Mononuclear cell (primary cell): ENCODE results near the gene LPGAT1. TPM values are rescaled to one million over a fixed set of nuclear protein-coding genes. Genes with fewer than 3 reads are reported as not detected.
"Not testable (repeated sequence)": the region's sequence is repeated elsewhere in the genome, so short reads cannot be mapped to it uniquely, and the experiment has no call there.

ENCODE experiments used
- H3K27me3 ChIP-seq: 2 replicates; pipeline ENCODE4 v1.6.0; 2011; ENCODE audit warnings: low read length, control low read depth; ENCODE audit not compliant: insufficient read depth
- H3K4me1 ChIP-seq: 2 replicates; pipeline ENCODE4 v1.5.1; 2011; ENCODE audit warnings: mild to moderate bottlenecking, low read length, control low read depth; ENCODE audit not compliant: insufficient read depth
- H3K4me3 ChIP-seq: 2 replicates; pipeline ENCODE4 v1.5.1; 2011; ENCODE audit warnings: mild to moderate bottlenecking, low read length, moderate library complexity
- H3K9me3 ChIP-seq: 2 replicates; pipeline ENCODE4 v1.5.1; 2011; ENCODE audit warnings: low read depth, mild to moderate bottlenecking, control low read depth, low read length
- total RNA-seq: library from RNA; depleted of rRNA; stranded (reverse); fragments of >200 nt; gene quantifications from one replicate; pipeline ENCODE4 v1.2.3, GENCODE V29; 2012

Gene LPGAT1
- total RNA-seq, 1 donor: 35.4 TPM

DNA sequence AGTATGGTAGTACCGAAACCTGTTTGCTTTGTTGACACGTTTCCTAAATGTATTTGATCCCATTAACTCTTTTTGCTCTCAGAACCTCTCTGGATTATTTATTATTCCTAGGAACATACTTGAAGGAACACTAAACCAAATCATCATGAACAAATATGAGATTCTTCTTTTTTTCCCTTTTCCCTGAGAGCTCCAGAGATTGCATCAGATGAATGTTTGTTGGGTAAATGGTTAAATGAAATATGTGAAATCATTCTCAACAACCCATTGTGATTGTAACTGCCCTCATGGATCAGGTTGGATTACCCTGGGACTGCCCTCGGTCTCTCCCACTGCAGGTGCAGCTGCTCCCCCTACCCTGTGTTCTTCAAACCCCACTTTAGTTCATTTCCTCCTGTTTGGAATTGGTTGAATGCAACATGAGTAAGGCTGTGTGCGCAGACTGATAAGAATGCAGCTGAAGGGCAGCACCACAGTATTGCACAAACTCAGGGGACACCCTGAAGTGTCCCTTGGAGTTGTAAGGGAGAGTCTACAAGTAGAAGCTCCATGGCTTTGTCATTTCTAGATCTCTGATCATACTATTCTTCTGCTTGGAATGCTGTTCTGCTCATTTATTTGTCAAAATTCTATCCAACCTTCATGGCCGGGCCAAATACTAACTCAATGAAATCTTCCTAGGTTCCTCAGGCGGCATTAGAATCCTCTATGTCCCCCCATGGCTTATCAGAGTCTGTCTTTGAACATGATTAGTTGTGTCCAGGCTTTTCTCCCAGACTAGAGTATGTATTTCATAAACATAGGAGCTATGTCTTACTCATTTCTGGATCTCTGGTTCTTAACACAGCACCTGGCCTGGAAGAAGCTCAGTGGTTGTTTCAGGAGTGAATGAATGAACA is 108.0 kb downstream of the LPGAT1 start:
- H3K4me1 ChIP-seq: no peaks in the 10 kb centered on the region
- H3K27me3 ChIP-seq: no peaks in the 10 kb centered on the region
- H3K4me3 ChIP-seq: no peak overlapping the region
- no peaks in the 10 kb centered on the region for H3K9me3 ChIP-seq

GRCh38 chr1:211716555-211716954 is 114.0 kb downstream of the LPGAT1 start:
- not testable (repeated sequence) for H3K4me3 ChIP-seq, H3K9me3 ChIP-seq, H3K4me1 ChIP-seq, H3K27me3 ChIP-seq

DNA sequence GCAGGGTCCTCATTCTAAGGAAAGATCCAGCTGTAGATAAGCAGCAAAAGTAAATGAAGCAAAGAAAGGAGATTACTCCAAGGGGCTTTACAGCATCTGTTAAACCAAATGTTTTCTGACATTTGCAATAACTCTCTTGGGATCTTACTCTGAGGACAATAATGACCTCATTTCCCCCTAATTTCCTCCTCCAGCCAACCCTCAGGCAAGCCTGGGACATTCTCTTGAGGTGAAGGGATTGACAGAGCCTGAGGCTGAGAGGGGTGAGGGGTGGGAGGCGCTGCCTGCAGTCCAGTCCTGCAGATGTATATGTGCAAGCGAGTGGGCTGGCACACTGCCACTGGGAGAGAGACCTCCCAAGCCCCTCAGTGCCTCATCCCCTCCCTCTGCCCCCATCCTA is 114.6 kb downstream of the LPGAT1 start:
- Histone ChIP-seq H3K9me3 (no peaks in the 10 kb centered on the region), H3K4me3 (no peak overlapping the region), H3K4me1 (peaks cover 4% of the 10 kb centered on the region), H3K27me3 (no peaks in the 10 kb centered on the region)

DNA sequence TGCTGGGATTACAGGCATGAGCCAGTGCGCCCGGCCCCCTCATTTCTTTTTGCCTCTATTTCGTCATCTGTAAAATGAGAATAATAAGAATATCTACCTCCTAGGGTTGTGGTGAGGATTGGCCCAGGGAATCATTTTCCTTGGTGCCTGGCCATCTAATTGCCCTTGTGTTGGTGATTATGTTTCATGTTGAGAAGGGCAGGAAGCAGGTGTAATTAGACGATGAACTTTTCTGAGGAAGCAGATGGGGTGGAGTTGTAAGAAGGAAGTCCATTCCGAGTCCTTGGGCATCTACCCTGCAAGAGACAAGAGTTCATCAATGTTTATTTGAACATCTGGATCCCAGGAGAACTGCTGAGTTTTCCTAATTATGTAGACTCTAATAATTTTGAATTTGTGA is 116.4 kb downstream of the LPGAT1 start:
- Histone ChIP-seq H3K4me1 (peaks cover 10% of the 10 kb centered on the region), H3K27me3 (no peaks in the 10 kb centered on the region), H3K4me3 (no peak overlapping the region), H3K9me3 (no peaks in the 10 kb centered on the region)

- Histone ChIP-seq H3K4me1 (peaks cover 10% of the 10 kb centered on the region), H3K27me3 (no peaks in the 10 kb centered on the region), H3K4me3 (no peak overlapping the region), H3K9me3 (no peaks in the 10 kb centered on the region)
Measured at GRCh38 chr1:211713231-211713630, 117.3 kb downstream of the LPGAT1 start.

- H3K9me3 ChIP-seq: no peaks in the 10 kb centered on the region
- H3K27me3 ChIP-seq: no peaks in the 10 kb centered on the region
- peaks cover 10% of the 10 kb centered on the region for H3K4me1 ChIP-seq
- no peak overlapping the region for H3K4me3 ChIP-seq
Measured at GRCh38 chr1:211711315-211711705, 119.3 kb downstream of the LPGAT1 start.

GRCh38 chr1:211710566-211711314 is 119.8 kb downstream of the LPGAT1 start:
- Histone ChIP-seq H3K27me3 (no peaks in the 10 kb centered on the region), H3K9me3 (no peaks in the 10 kb centered on the region), H3K4me1 (peaks cover 10% of the 10 kb centered on the region), H3K4me3 (no peak overlapping the region)

DNA sequence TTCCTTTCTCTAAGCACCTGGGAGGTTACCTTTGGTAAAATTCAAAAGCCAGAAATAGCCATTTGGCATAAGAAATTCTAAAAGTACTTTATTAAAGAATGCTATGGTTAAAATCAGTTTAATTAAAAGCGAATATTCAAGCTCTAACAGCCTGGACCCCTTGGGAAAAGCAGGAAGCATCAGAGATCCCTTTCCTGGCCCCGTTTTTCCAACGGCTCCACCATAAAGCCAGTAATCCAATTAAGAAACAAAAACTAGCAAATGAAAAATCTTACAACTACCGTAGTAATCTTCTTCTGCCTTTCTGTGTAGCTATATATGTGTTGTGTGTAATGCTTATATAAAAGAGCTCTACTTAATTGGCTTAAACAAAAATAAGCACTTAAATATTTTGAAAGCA is 121.6 kb downstream of the LPGAT1 start:
- Histone ChIP-seq H3K4me3 (no peak overlapping the region), H3K9me3 (no peaks in the 10 kb centered on the region), H3K27me3 (no peaks in the 10 kb centered on the region), H3K4me1 (peaks cover 10% of the 10 kb centered on the region)

DNA sequence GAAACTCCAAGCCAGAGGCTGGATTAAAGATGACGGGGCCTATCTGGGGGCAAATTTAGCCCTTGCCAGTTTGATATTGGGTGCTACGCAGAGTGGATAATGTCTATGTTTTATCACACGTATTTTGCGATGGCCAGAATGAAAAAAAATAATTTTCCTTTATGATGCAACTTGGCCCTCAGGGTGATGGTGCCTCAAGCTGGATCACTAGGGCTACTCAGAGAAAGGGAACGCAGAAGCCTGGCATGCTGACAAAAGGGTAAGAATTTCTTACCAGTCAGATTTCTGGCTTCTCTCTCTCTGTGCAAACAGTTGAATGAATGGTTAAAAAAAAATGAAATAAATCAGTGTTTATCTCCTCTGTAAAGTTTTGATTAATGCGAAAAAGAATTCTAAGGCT is 122.6 kb downstream of the LPGAT1 start:
- Histone ChIP-seq H3K4me3 (no peak overlapping the region), H3K27me3 (no peaks in the 10 kb centered on the region), H3K4me1 (peaks cover 10% of the 10 kb centered on the region), H3K9me3 (no peaks in the 10 kb centered on the region)

- H3K9me3 ChIP-seq: no peaks in the 10 kb centered on the region
Measured at GRCh38 chr1:211705467-211706091, 125.0 kb downstream of the LPGAT1 start.

DNA sequence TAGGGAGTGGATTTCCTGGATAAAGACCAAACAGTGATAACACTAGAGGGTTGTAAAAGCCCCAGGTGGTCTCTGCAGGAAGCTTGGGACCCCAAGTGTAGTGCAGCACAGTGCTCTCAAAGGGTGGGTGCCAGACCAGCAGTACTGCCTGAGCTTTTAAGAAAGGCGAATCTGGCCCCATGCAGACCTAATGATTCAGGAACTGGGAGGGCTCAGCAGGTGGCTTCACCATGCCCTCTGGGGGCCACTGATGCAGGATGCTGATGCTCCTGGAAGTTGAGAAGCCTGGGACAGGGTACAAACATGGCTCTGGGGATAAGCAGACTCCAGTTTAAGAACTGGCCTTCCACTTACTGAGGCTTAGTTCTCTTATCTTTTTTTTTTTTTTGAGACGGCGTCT is 126.0 kb downstream of the LPGAT1 start:
- Histone ChIP-seq H3K27me3 (no peaks in the 10 kb centered on the region), H3K4me3 (no peak overlapping the region), H3K4me1 (peaks cover 6% of the 10 kb centered on the region), H3K9me3 (no peaks in the 10 kb centered on the region)

More at GRCh38 chr1:211705467-211706091, 125.0 kb downstream of the LPGAT1 start:
- H3K4me3 ChIP-seq: no peak overlapping the region
- peaks cover 9% of the 10 kb centered on the region for H3K4me1 ChIP-seq
- H3K27me3 ChIP-seq: no peaks in the 10 kb centered on the region

DNA sequence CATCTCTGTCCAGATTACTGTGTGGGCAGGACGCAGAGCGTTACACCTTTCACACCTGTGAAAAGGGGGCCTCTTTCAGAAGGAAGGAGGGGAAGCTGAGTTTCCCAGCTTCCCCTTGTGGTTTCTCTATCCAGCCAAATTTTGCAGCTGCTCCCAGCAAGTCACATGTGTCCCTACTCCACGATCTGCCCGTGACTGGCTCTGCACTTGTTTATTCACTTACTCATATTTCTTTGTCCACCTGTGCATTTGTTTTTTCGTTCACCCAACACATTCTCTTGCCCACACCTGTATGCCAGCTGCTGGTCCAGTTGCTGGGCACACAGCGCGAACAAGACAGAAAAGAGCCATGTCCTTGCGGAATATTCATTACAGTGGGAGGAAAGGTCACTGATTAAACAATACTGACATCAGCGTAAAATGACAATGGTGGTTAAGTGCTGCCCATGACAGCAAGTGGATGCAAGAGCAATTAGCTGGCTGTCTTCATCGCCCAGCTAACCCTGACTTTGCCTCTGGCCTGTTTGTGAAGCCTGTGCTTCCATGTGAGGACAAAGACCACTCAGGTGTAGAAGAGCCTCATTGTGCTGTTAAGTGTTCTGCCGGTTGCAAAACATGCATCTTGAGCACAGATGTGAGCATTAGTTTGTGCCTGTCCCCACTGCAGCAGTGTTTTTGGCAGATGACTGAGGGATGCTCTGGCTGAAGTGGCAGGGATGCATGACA is 126.6 kb downstream of the LPGAT1 start:
- Histone ChIP-seq H3K9me3 (no peaks in the 10 kb centered on the region), H3K4me1 (peaks cover 9% of the 10 kb centered on the region), H3K27me3 (no peaks in the 10 kb centered on the region), H3K4me3 (no peak overlapping the region)

- Histone ChIP-seq H3K4me1 (peaks cover 26% of the 10 kb centered on the region), H3K27me3 (no peaks in the 10 kb centered on the region), H3K9me3 (no peaks in the 10 kb centered on the region), H3K4me3 (no peak overlapping the region)
Measured at GRCh38 chr1:211701733-211702132, 128.8 kb downstream of the LPGAT1 start.

DNA sequence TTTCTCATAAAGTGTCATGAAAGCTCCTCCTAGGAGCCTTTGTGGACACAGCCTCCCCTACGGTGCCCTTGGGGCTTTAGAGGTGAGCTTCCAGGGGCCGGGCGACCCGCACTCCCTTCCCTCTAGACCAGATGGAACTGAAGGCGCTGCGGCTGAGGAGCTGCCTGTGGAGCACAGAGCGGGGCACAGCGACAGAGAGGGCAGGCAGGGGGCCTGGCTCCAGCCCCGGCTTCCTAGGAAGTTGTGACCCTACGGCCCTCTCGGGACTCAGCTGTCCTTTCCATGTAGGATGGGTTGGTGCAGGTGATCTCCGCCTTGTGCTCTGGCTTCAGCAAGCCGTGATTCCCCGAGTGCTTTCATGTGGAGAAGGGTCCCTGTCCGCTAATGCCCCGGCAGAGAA is 131.5 kb downstream of the LPGAT1 start:
- Histone ChIP-seq H3K27me3 (no peaks in the 10 kb centered on the region), H3K4me3 (no peak overlapping the region), H3K9me3 (no peaks in the 10 kb centered on the region), H3K4me1 (peaks cover 45% of the 10 kb centered on the region)
